ENCODE results near the gene ESRRB.

GRCh38 chr14:76413106-76413961 is 37.4 kb downstream of the ESRRB start:
- TF ChIP-seq CTCF (IDR thresholded peaks at IDR 0.05) (no peak), POLR2A (IDR thresholded peaks at IDR 0.05) (no peak)

All from Peyer's patch (tissue), 4 donors.